DMS 273 (cell line): ENCODE data around the gene SPAG9.
A peak's percentile ranks its signal among the peaks of the same experiment; 100 is the strongest.
"Not testable (repeated sequence)": the region's sequence is repeated elsewhere in the genome, so short reads cannot be mapped to it uniquely, and the experiment has no call there.

Source experiments
- DNase-seq: peaks from one replicate; lab custom pipeline; 2025; ENCODE audit not compliant: unreplicated experiment; lab: John Stamatoyannopoulos, UW

SPAG9 gene

GRCh38 chr17:51087072-51087757 is 33.5 kb downstream of the SPAG9 start:
- no peak for DNase-seq

DNA sequence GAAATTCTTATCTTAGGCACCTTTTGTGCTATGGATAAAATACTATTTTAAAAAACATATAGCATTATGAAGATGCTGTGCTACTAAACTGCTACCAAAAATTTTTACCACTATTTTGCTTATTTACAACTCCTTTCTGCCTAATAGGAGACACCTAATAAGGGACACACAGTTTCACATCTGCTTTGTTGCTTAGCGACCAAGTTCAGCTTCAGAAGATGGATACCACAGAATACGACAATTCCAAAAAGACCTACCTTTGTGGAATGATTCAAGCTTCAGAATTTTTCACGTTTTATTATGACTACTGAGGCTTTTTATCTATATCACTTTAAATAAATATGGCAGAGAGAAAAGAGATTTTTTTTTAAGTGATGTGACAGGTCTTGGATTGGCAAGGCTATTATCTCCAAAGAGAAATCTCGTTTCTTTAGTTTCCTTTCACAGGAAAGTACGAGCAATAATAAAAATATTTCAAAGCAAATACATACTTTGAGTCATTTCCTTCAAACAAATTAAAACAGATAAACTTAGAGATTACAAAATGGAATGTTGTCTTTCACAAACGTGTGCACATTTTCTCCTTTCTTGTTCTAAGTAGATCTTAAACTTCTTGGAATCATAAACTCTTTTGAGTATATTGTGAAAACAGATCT is 35.4 kb downstream of the SPAG9 start:
- no peak for DNase-seq

DNA sequence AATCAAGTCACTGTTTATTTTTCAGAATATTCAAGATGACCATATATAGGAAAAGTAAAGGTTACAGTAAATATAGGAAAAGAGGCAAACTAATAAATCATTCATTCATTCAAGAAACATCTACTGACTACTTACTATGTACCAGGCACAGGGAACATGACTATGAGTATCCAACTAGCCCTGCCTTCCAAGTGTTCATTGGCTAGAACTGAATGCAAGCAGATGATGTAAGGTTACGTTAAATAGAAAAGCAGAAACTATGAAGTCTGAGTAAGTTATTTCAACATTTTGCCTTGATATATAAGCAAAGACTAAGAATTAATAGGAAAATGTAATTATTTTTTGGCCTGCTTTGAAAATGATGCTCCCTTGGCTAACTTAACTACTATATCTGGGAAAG is 36.7 kb downstream of the SPAG9 start:
- no peak for DNase-seq

- not testable (repeated sequence) for DNase-seq
These were observed 37.3 kb downstream of the SPAG9 start for GRCh38 chr17:51083364-51083763.

- peak; percentile 24 for DNase-seq
These were observed 41.6 kb downstream of the SPAG9 start for GRCh38 chr17:51079049-51079448.

GRCh38 chr17:51078009-51078592 is 42.6 kb downstream of the SPAG9 start:
- no peak for DNase-seq

GRCh38 chr17:51076821-51077220 is 43.8 kb downstream of the SPAG9 start:
- no peak for DNase-seq

- DNase-seq, result no peak
These were observed 49.1 kb downstream of the SPAG9 start for GRCh38 chr17:51071556-51071955.

DNA sequence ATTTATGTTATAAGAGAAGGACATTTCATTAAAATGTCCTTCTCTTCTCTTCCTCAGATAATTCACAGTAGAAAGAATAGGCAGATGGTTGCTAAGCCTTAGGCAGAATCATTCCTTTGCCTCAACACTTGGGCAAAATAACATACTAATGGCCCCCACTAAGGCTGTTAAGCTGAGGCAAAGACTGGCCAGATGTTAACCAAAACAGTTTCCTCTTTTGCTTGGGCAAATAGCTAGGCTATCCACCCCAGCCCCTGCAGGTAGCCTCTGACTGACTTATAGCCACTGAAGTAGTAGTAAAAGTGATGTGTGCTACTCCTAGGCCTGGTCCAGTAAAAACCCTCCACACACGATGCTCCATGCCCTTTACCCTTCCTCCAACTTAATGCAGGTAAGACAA is 55.2 kb downstream of the SPAG9 start:
- peak; percentile 65 for DNase-seq

- DNase-seq, result no peak
These were observed 56.5 kb downstream of the SPAG9 start for GRCh38 chr17:51064061-51064735.

DNA sequence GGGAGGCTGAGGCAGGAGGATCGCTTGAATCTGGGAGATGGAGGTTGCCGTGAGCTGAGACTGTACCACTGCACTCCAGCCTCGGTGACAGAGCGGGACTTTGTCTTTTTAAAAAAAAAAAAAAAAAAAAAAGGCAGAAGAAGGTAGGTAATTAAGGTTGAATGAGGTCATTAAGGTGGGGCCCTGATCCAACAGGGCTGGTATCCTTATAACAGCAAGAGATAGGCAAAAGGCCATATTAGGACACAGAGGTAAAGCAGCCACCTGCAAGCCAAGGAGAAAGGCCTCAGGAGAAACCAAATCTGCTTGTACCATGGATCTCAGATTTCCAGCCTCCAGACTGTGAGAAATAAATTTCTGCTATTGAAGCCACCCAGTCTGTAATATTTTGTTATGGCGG is 60.3 kb downstream of the SPAG9 start:
- no peak for DNase-seq

- DNase-seq, result no peak
These were observed 60.9 kb downstream of the SPAG9 start for GRCh38 chr17:51059781-51060180.

DNA sequence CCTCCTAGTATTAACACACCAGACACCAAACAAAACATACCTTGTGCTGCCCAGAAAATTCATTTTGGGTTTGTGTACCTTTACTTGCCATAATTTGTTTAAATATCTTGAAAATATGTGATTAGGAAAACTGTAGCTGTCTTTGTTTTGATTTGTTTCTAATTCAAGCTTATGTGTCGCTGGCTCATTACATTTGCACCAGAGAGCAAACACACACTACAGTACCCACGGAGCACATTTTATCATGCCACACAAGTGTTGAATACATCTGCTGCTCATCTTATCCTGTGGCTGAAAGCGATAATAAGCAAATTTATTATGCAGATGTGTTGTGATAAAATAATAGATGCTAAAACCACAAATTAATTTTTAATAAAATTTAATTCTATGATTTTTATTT is 63.1 kb downstream of the SPAG9 start:
- DNase-seq, result peak; percentile 25

- peak; percentile 83 for DNase-seq
These were observed 63.7 kb downstream of the SPAG9 start for GRCh38 chr17:51056813-51057510.

DNA sequence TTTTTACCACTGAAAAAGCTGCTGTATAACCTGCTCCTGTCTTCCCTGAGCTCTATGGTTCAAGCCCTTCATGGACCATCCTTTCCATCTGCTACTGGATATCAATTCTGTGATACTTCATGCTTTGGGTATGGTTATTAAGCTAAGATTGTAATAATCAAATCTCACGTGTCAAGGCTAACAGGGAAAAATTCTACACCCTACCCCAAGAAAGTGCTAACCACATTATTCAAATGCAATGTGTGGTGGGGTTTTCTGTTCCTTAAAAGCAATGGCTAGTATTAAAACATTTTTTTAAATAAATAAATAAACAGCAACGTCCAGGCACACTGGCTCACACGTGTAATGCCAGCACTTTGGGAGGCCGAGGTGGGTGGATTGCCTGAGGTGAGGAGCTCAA is 65.9 kb downstream of the SPAG9 start:
- DNase-seq, result no peak

DNA sequence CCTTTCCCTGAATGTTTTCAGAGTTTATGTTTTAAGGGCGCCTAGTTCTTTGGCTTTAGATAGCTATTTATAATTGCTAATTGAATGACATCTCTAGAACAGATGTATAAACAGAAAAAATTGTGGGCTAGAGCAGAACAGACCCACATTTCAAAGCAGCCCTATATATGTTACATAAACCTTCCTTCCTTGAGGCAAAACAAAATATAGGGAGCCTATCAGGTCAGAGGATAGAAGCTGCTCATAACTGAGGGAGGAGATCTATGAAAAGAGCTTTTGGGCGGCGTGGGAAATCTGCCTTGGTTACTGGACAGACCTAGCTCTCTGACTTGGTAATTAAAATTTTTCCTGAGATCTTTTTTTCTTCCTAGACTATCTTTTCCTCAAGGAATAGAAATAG is 68.4 kb downstream of the SPAG9 start:
- DNase-seq, result peak; percentile 36

- DNase-seq, result no peak
These were observed 70.2 kb downstream of the SPAG9 start for GRCh38 chr17:51050291-51051033.

DNA sequence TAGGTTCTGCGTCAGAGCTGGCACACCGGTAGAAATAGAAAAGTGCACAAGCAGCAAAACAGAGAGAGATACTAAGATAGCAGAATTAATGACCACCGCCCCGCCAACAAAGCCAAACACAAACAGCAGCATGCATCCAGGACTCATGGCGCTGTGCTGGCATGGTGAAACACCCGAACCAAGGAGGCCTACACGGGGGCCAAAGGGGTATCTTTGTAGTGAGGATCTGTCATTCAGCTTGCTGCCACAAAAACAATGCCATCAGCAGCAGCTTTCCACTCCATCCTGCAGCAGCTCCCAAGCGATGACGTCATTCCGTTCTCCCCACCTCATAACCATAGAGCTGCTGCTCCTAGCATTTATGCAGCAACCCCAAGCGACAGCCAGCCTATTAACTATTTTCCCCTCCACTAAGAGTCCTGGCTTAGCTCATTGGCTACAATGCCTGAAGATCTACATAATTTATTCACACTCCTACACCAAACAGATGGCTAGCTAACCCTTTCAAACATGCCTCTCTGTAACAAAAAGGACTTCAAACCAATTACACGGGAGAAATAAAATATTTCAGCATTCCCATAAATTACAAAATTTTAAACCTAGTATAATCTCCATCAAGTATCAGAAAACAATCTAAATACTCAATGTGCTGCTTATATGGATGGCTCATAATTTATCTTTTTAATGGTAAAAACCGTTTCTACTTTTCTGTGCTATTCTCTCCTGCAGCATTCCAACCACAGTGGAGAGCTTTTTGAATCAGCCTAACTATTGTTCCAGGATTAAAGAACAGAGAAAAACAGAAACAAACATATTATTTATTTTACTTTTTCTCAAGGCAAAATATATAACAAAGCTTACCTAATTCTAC is 73.9 kb downstream of the SPAG9 start:
- peak; percentile 99 for DNase-seq

DNA sequence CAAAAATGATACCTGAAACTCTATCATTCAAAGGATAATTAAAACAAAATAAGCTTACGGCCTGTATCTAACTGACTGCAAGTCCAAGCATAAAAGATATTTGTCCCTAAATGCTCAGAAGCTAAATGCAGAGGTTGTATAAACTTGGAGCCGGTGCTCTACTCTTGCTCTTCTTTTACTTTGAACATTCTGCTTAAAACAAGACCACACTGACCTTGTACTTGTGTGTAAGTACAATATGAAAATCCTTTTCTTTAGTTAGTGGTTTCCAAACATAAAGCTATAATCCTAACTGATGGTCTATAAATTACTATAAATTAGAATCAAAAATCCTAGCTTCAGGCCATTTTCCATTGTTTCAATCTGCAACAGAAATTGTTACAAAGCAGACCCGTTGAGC is 74.6 kb downstream of the SPAG9 start:
- DNase-seq, result peak; percentile 47

- DNase-seq, result peak; percentile 54
These were observed 75.0 kb downstream of the SPAG9 start for GRCh38 chr17:51045621-51046020.
